NCI-H2196 (cell line): Measurements from ENCODE around the gene HTRA3.

Experiments
- DNase-seq: peaks from one replicate; lab custom pipeline; 2025; ENCODE audit not compliant: unreplicated experiment; lab: John Stamatoyannopoulos, UW

HTRA3 gene

GRCh38 chr4:8269535-8270417 lies at the start of gene HTRA3:
HTRA3 (plus strand) TSS chr4:8269754; CDS start chr4:8269969, 215 bp downstream.
- DNase-seq, result no peak

DNA sequence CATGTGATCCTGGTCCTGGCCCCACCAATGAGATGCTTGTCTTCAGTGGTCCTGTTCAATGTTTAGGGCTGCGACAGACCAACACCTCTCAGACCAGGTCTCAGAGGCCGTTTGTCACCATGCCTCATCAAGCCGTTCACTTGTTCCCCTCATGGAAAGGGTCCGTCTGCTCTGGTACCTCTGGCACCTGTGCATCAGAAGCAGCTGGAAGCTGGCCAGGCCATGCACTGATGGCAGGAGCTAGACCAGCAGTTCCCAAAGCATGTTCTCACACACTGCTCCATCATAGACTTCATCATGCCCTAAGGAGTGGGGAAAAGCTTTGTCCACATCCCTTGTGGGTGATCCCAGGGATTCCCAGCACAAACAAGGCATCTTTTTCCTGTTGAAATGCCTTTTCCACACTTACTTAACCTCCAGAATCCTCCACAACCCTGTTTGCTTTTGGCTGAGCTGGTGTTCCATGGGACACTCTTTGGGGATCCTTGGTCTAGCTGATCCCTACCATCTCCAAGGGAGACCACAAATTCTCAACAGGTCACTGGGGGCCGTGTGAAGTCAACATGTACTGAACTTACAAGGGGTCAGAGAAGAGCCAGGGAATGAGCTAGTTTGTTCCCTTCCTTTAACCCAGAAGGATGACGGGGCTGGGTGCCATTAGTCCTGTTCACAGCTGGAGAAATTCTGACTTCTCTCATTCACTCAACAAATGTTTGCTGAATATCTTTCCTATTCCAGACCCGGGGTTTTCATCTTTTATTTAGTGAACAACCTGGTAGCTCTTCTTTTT lies 48.7 kb upstream of the HTRA3 start:
- no peak for DNase-seq

DNA sequence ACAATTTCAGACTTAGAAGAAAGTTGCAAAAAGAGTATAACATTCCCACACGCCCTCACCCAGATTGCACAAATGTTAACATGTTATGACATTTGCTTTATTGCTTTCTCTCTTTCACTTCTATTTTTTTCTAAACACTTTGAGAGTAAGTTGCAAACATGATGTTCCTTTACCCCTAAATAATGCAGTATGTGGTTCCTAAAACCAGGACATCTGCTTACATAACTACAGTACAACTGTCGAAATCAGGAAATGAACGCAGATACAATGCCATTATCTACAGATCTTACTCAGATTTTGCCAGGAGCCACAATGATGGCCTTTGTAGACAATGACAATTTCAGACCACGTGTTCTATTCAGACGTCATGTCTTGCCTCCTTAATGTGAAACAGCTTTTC lies 48.1 kb upstream of the HTRA3 start:
- no peak for DNase-seq

DNA sequence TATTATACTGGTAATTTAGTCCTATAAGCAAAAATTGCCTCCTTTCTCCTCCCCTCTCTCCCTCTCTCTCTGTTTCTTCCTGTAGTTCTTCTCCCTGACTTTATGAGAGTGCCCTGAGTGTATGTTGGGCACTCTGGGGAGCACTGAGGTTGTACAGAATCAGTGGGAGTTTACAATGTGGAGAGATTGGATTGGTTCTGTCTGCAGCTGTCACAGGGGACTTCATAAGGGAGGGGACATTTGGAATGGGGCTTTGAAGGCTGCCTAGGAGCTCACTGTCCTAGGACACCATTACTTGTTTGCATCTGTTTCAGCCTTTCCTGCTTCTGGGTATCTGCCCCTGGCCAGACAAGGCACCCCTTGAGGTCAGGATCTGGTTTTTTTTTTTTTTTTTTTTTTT lies 47.6 kb upstream of the HTRA3 start:
- DNase-seq, result no peak

GRCh38 chr4:8222609-8223388 lies 46.8 kb upstream of the HTRA3 start:
- no peak for DNase-seq

DNA sequence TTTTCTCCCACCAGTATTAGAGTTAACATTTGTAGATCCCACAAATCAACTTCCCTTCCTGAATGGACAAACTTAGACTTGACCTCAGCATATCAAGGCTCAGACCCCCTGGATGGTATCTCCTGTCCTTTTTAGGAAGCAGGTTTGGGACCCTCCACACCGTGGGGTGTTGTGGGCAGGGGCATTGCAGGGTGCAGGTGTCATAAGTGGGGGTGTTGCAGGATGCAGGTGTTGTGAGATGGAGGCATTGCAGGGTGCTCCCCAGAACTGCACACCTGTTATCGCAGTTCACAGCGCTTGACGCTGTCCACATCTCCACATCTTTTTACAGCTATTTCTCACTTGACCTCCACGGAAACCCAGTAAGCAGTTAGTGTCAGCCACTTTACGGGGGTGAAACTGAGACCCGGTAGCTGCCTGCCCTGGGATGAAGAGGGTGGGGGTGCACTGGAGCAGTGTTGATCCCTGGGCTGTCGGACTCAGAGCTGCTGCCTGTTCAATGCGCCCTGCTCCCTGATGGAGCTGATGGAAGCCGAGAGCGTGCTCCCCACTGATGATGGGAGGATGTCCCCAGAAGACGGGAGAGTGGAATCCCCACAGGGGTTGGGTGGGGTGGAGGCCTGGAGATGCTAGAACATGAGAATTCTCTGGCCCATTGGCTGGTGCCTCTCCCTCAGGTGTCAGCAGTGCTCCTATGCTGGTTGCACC lies 45.1 kb upstream of the HTRA3 start:
- no peak for DNase-seq

DNA sequence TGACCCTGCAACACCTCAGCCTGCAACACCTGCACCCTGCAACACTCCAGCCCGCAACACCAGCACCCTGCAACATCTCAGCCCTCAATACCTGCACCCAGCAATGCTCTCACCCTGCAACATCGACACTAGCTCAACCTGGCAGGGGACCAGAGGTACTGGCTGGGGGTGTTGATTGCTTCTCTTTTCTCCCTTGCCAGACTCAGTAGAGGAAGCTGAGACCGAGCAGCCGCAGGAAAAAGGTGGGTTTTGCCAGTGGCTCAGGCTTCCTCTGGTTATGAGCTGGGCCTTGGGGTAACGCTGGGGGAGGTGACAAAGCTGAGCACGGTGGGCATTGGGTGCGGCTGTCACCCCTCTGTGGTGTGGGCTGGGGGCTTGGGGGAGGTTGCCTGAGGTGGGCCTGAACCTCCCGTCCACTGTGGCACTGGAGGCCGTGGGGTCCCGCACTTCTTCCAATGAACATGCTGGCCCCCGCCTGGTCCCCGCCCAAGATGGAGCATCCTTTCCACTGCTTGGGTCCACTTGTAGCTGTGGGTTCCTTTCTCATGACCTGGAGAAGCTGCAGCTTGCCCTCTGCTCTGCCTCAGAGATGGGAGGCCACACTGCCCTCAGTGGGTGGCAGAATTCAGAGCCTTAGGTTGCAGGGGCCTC lies 44.5 kb upstream of the HTRA3 start:
- DNase-seq, result no peak

DNA sequence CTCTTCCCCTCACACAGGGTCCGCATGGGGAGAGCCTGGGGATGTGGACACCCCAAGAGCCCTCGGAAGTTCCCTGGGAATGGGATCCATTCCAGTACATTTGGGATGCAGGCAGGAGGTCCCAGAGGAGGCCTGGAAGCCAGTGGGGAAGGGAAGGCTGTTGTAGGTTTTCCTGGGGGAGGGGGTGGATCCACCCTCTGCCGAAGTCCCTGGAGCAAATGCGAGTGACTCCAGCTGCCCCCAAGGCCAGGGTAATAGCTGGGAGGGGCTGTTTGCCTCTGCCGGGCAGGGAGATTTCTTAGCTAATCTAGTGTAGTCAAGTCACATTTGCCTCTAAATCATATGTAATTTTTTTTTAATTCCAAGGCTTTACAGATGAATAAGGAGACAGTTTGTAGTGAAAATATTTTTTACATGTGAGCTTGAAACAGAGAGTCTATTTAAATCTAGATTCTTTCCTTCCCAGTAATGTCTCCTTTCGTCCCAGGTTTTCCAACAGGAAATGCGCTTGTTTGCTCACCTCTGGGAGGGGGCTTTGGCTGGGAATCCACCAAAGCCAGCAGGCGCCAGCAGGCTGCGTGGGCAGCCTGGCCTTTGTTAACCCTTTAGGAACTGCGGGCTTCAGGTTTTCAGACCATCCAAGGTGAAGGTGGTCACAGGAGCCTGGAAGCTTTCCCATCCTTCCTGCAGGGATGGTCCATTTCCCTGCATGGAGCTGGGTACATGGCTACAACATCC lies 43.7 kb upstream of the HTRA3 start:
- no peak for DNase-seq

GRCh38 chr4:8227201-8227770 lies 42.3 kb upstream of the HTRA3 start:
- DNase-seq, result no peak

DNA sequence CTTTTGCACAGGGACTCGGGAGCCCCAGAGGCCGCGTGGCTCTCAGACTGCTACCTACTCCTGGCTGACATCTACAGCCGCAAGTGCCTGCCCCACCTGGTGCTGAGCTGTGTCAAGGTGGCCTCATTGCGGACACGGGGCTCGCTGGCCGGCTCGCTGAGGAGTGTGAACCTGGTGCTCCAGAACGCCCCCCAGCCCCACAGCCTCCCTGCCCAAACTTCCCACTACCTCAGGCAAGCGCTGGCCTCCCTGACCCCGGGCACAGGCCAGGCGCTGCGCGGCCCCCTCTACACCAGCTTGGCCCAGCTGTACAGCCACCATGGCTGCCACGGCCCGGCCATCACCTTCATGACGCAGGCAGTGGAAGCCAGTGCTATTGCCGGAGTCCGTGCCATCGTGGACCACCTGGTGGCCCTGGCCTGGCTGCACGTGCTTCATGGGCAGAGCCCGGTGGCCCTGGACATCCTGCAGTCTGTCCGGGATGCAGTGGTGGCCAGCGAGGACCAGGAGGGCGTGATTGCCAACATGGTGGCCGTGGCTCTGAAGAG lies 41.7 kb upstream of the HTRA3 start:
- DNase-seq, result no peak

DNA sequence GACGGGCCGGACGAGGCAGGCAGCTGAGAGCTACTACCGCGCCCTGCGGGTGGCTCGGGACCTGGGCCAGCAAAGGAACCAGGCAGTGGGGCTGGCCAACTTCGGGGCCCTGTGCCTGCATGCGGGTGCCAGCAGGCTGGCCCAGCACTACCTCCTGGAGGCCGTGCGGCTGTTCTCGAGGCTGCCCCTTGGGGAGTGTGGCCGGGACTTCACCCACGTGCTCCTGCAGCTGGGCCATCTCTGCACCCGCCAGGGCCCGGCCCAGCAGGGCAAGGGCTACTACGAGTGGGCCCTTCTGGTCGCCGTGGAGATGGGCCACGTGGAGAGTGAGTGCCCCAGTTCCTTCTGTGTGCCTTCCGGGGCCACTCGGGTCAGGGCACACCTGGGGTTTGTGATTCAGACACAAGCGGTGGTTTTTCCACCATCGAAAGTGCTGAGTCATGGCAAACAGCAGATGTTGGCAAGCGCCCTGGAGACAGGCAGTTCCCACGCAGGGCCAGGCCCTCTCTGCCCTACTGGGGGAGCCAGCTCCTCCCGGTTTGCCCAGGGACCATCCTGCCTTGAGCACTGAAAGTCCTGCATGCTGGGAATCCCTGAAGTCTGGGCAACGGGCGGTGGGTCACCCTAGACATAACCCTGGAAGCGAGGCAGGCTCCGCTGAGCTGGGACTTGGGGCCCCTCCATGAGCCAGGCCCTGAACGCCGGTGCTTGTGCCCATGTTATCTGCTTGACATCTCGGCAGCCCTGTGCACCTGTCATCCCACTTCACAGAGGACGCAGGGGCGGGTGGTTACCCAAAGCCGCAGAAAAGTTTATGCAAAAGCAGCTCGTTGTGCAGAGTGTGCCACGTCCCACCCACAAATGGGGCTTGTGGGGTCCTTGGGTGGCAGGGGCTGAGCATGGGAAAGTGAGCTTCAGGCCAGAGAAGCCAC lies 41.0 kb upstream of the HTRA3 start:
- peak; percentile 46 for DNase-seq

DNA sequence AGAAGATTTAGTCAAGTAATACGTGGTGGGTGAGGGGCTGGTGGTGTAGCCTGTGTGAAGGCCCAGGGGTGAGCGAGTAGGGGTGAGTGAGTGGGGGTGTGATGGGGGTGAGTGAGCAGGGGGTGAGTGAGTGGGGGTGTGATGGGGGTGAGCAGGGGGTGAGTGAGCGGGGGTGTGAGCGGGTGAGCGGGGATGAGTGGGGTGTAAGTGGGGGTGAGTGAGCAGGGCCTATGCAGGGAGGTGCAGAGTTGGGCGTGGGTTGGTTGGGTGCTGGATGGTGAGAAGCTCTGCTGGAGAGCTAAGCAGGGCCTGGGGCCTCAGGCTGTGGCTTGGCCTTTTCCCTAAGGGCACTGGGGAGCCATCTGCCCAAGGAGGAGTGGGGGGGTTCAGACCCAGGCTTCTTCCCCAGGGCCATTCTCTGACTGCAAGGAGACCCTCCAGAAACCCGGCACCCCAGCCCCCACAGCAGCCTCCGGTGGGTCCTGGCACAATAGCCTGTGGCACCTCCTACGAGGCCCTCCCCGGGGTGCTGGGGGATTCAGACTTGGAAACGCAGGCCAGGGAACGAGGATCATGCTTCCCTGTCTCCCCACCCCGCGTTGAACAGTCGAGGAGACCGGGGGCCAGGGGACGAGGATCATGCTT lies 40.1 kb upstream of the HTRA3 start:
- no peak for DNase-seq

GRCh38 chr4:8230033-8230432 lies 39.5 kb upstream of the HTRA3 start:
- DNase-seq, result no peak

DNA sequence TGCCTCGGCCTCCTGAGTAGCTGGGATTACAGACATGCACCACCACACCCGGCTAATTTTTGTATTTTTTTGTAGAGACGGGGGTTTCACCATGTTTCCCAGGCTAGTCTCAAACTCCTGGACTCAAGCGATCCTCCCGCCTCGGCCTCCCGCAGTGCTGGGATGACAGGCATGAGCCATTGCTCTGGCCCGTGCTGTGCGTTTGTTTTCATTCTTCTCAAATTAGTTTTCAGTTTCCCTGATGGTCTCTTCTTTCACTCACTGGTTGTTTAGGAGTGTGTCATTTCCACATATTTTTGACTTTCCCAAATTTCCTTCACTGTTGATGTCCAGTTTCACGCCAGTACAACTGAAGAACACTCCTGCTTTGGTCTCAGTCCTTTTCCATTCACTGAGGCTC lies 38.7 kb upstream of the HTRA3 start:
- DNase-seq, result no peak

GRCh38 chr4:8231551-8232049 lies 38.0 kb upstream of the HTRA3 start:
- no peak for DNase-seq

GRCh38 chr4:8232748-8233147 lies 36.8 kb upstream of the HTRA3 start:
- DNase-seq, result no peak
